ENCODE results near the gene ATP4B.

ATP4B gene

DNA sequence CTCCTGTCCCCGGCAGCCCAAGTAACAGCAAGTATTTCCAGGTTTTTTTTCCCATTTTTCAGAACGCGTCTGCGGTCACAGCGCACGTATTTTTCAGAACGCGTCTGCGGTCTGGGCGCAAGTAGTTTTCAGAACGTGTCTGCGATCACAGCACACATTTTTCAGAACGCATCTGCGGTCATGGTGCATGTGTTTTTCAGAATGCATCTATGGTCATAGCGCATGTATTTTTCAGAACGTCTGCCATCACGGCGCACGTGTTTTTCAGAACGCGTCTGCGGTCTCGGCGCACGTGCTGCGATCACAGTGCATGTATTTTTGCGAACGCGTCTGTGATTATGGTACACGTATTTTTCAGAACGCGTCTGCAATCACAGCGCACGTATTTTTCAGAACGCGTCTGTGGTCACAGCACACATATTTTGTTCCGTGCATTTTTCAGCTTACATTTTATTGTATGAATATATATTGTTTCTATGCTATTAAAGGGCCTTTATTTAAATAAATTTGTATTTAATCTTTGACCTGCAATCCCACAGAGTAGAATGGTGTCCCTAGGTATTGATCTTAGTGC lies 19.7 kb downstream of the ATP4B start:
- no peak for DNase-seq (ENCODE audit: low spot score)
- ChIA-PET CTCF (no interaction called here), POLR2A (ENCODE audit: low non-redundant PET) (no interaction called here)
- TF ChIP-seq, protein P1, sequence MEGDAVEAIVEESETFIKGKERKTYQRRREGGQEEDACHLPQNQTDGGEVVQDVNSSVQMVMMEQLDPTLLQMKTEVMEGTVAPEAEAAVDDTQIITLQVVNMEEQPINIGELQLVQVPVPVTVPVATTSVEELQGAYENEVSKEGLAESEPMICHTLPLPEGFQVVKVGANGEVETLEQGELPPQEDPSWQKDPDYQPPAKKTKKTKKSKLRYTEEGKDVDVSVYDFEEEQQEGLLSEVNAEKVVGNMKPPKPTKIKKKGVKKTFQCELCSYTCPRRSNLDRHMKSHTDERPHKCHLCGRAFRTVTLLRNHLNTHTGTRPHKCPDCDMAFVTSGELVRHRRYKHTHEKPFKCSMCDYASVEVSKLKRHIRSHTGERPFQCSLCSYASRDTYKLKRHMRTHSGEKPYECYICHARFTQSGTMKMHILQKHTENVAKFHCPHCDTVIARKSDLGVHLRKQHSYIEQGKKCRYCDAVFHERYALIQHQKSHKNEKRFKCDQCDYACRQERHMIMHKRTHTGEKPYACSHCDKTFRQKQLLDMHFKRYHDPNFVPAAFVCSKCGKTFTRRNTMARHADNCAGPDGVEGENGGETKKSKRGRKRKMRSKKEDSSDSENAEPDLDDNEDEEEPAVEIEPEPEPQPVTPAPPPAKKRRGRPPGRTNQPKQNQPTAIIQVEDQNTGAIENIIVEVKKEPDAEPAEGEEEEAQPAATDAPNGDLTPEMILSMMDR (conservative IDR thresholded peaks at IDR 0.05; ENCODE audit: low read depth): no peak
- no peak overlapping the region for H3K27ac ChIP-seq

DNA sequence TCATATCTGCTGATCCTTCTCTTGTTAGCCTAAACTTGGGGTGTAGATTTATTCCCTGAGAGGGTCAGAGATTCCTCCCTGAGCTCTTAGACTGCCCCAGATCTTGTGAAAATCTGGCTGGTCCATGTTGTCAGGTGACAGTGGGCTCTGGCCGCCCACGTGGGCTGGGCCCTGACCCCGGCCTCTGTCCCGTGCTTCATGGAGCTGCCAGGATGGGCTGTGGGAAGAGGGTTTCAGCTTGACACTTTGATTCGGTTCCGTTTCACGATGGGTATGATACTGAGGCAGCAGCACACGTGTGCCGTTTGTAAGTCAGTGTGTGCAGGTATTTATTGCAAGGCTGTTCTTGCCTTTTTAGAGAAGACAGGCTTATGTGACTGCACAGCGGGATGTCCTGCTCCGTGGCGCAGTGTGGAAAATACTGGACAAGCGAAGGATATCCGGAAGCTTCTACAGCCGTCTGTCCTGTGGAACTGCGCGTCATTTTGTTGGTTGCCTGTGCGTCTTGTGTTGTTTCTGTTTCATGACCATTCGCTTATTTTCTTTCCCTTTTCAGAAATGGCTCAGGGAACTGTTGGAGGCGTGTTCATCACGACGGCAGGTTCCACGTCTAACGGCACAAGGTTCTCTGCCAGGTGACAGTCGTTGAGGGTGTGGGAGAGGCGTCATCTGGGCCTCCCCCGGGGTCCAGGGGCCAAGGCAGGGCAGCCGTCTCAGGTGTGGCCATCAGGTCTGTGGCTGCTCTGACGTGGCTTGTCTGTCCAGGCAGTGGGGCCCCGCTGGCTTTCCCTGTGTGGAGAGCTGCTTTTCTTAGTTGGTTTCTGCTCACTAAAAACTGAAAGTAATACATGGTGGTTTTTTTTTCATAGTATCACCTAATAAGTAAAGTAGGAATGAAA lies 20.5 kb downstream of the ATP4B start:
- CTCF ChIA-PET: no interaction called here
- DNase-seq (ENCODE audit: low spot score): no peak
- TF ChIP-seq, protein P1 (conservative IDR thresholded peaks at IDR 0.05; ENCODE audit: low read depth): no peak

DNA sequence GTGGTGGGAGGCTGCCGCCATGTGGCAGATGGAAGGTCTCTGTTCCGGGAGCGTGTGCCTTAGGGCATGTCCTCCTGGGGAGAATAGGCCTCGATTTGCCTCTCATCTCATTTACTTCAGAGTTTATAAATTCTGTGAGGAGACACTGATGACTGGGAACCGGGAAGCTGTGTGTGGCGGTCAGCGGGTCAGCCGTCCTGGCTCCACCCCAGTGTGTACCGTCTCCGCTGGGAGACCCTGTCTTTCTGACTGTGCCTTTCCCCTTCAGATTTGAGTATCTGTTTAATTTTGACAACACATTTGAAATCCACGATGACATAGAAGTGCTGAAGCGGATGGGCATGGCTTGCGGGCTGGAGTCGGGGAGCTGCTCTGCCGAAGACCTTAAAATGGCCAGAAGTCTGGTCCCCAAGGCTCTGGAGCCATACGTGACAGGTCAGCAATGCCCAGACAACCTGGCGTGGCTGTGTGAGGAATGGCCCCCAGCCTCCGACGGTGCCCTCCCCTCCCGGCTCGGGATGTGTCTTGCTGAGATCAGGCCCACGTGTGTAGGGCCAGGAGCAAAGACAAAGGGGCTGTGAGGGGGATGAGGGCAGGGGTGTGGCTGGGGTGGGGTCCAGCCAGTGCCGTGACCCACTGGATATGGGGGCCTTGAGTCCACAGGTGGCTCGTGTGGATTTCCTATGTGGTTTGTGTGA lies 21.6 kb downstream of the ATP4B start:
- TF ChIP-seq, protein P1 (conservative IDR thresholded peaks at IDR 0.05; ENCODE audit: low read depth): no peak
- ChIA-PET POLR2A (ENCODE audit: low non-redundant PET) (no interaction called here), CTCF (no interaction called here)
- no peak overlapping the region for H3K27ac ChIP-seq
- DNase-seq (ENCODE audit: low spot score): no peak

More for the DNA sequence above, 20.5 kb downstream of the ATP4B start:
- H3K27ac ChIP-seq: no peak overlapping the region
- POLR2A ChIA-PET (ENCODE audit: low non-redundant PET): no interaction called here

DNA sequence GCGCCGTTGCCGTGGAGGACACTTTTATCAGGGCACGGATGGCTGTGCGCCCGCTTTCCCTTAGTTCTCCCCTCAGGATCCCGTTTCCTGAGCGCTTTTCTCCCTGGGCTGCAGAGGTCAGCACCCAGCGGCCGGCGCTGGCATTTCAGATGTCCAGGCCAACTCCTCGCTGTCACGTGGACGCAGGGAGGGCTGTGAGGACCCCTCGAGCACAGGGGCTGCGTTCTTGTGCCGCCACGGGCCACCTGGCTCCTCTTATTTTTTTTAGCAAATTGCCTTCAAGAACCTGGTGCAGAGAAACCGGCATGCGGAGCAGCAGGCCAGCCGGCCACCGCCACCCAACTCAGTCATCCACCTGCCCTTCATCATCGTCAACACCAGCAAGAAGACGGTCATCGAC lies 22.3 kb downstream of the ATP4B start:
- TF ChIP-seq, protein P1 (conservative IDR thresholded peaks at IDR 0.05; ENCODE audit: low read depth): no peak
- ChIA-PET POLR2A (ENCODE audit: low non-redundant PET) (no interaction called here), CTCF (no interaction called here)
- DNase-seq (ENCODE audit: low spot score): no peak
- H3K27ac ChIP-seq: no peak overlapping the region

DNA sequence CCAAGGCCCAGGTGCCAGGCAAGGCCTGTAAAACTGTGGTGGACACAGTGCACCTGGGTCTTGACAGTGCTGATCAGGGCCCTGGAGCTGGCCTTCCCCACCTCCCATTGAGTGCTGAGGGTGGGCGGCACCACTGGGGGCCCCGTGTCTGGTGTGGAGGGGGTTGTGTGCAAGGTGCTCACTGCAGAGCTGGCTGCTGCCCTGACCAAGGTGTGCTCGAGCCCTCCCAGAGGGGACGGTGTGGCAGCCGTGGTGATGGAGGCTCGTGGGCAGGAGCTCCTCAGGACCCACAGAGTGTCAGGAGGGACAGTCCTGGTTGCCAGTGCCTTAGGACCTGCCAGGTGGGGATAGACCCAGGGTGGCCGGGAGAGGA lies 23.0 kb downstream of the ATP4B start:
- POLR2A ChIA-PET (ENCODE audit: low non-redundant PET): no interaction called here
- TF ChIP-seq, protein P1 (conservative IDR thresholded peaks at IDR 0.05; ENCODE audit: low read depth): no peak
- CTCF ChIA-PET: no interaction called here
- H3K27ac ChIP-seq: no peak overlapping the region
- DNase-seq (ENCODE audit: low spot score): no peak

DNA sequence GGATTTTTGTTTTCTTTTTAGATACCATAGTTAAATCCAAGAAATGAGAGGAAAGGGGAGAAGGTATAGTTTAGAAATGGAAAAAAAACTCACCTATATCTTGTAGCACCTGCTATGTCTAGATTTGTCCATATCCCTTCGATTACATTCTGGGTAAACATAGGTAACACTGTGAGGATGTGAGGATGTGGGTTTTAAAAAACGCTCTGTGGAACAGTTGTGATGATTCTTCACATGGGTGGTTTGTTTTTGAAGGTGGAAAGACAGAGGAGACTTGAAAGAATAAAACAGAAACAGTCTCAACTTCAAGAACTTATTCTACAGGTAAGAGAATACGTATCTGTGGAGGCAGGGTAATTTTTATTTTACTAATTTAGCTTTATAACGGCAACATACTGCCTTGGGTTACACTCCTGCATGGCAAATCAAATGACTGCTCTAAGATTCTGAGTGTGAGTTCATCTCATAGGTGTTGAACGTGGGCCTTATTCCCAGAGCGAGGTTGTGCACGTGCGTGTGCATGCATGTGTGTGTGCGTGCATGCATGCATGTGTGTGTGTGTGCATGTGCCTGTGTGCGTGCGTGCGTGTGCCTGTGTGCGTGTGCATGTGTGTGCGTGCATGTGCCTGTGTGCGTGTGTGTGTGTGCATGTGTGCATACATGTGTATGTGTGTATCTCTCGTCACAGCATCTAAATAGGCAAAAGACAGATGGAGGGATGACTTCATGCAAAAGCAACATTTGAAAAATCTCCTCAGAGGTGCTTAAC lies 23.5 kb downstream of the ATP4B start:
- H3K27ac ChIP-seq: no peak overlapping the region
- no peak for DNase-seq (ENCODE audit: low spot score)
- CTCF ChIA-PET: no interaction called here
- POLR2A ChIA-PET (ENCODE audit: low non-redundant PET): no interaction called here
- TF ChIP-seq, protein P1 (conservative IDR thresholded peaks at IDR 0.05; ENCODE audit: low read depth): no peak

Measured in RWPE1 (cell line).